Hepatocyte (in vitro differentiated cells): ENCODE results near the gene CIAO3. TPM values are rescaled to one million over a fixed set of nuclear protein-coding genes. Genes with fewer than 3 reads are reported as not detected.

Experiments used
- DNase-seq: peaks from one replicate; pipeline ENCODE4 v3.0.0-alpha.2; 2016; ENCODE audit warnings: low spot score
- H2AFZ ChIP-seq: fragments of 200-600 bp; sonication (generic); 2 replicates; pipeline ENCODE4 v1.6.0; 2016; ENCODE audit warnings: antibody characterized with exemption, mild to moderate bottlenecking
- H3K27ac ChIP-seq: fragments of 200-600 bp; sonication (generic); 2 replicates; pipeline ENCODE4 v1.5.1; 2016; ENCODE audit warnings: mild to moderate bottlenecking
- H3K27me3 ChIP-seq: fragments of 200-600 bp; sonication (generic); 2 replicates; pipeline ENCODE4 v1.6.1; 2016
- H3K36me3 ChIP-seq: fragments of 200-600 bp; sonication (generic); replicated peaks from 2 replicates; pipeline ENCODE4 v1.5.1; 2016; ENCODE audit warnings: low read depth; ENCODE audit not compliant: insufficient read depth
- H3K4me1 ChIP-seq: fragments of 200-600 bp; sonication (generic); 2 replicates; pipeline ENCODE4 v1.5.1; 2016; ENCODE audit warnings: mild to moderate bottlenecking, moderate library complexity; ENCODE audit not compliant: insufficient read depth
- H3K4me2 ChIP-seq: fragments of 200-600 bp; sonication (generic); 2 replicates; pipeline ENCODE4 v1.6.0; 2016
- H3K4me3 ChIP-seq: fragments of 200-600 bp; sonication (generic); 2 replicates; pipeline ENCODE4 v1.5.1; 2016; ENCODE audit warnings: mild to moderate bottlenecking
- H3K79me2 ChIP-seq: fragments of 200-600 bp; sonication (generic); 2 replicates; pipeline ENCODE4 v1.6.0; 2017; ENCODE audit warnings: mild to moderate bottlenecking
- H3K9me2 ChIP-seq: fragments of 200-600 bp; sonication (generic); replicated peaks from 2 replicates; pipeline ENCODE4 v1.6.0; 2017; ENCODE audit warnings: mild to moderate bottlenecking; ENCODE audit not compliant: insufficient read depth
- H3K9me3 ChIP-seq: fragments of 200-600 bp; sonication (generic); 2 replicates; pipeline ENCODE4 v1.5.1; 2016; ENCODE audit warnings: low read depth, mild to moderate bottlenecking
- H4K20me1 ChIP-seq: fragments of 200-600 bp; sonication (generic); 2 replicates; pipeline ENCODE4 v1.6.0; 2016; ENCODE audit warnings: mild to moderate bottlenecking; ENCODE audit not compliant: insufficient read depth, poor library complexity, severe bottlenecking
- CTCF ChIP-seq: fragments of 200-600 bp; sonication (generic); IDR thresholded peaks from 2 replicates; pipeline ENCODE4 v1.5.1; 2016; ENCODE audit warnings: antibody characterized with exemption, mild to moderate bottlenecking; ENCODE audit not compliant: poor library complexity
- EZH2 ChIP-seq: fragments of 200-600 bp; sonication (generic); IDR thresholded peaks from 2 replicates; pipeline ENCODE4 v1.6.1; 2016; ENCODE audit warnings: antibody characterized with exemption, mild to moderate bottlenecking, borderline replicate concordance
- EZH2phosphoT487 ChIP-seq: fragments of 200-600 bp; sonication (generic); IDR thresholded peaks from one replicate; pipeline ENCODE4 v1.6.1; 2018; ENCODE audit warnings: antibody characterized with exemption, mild to moderate bottlenecking, low read depth, moderate library complexity; ENCODE audit not compliant: unreplicated experiment, severe bottlenecking
- WGBS: methylation state at CpG from one replicate; pipeline ENCODE4 v1.1.6; 2016; ENCODE audit warnings: low lambda C conversion rate; ENCODE audit errors: missing lambda C conversion rate; 5-methylcytosine and 5-hydroxymethylcytosine counted together
- polyA plus RNA-seq: library from polyadenylated mRNA; unstranded; fragments of >200 nt; fragmentation: Nextera tagmentation; extraction: Ambion mirVana; gene quantifications from 2 replicates; pipeline ENCODE4 v1.2.1, GENCODE V29; 2016
- total RNA-seq: library from RNA; depleted of rRNA; stranded (reverse); fragments of >200 nt; gene quantifications from 2 replicates; pipeline ENCODE4 v1.2.3, GENCODE V29; 2014

CIAO3 gene
- total and polyA plus RNA-seq, 2 experiments from 2014 or later = 39.0 to 42.8 TPM

- Histone ChIP-seq H3K36me3 (no peaks in the 10 kb centered on the region), H4K20me1 (no peaks in the 10 kb centered on the region), H2AFZ (no peak overlapping the region), H3K4me3 (no peak overlapping the region), H3K4me1 (no peaks in the 10 kb centered on the region), H3K27me3 (peaks cover 90% of the 10 kb centered on the region), H3K4me2 (no peak overlapping the region), H3K9me2 (no peaks in the 10 kb centered on the region), H3K79me2 (no peaks in the 10 kb centered on the region), H3K9me3 (no peaks in the 10 kb centered on the region), H3K27ac (no peak overlapping the region)
- TF ChIP-seq CTCF = no peak
- no peak for TF ChIP-seq EZH2phosphoT487
- TF ChIP-seq EZH2 = no peak
- 85% methylated on average over 12 of the region's 12 CpGs for WGBS
- no peak for DNase-seq
These were observed 37.4 kb downstream of the CIAO3 start for GRCh38 chr16:703406-703805.

GRCh38 chr16:702341-702740 lies 38.5 kb downstream of the CIAO3 start:
- Histone ChIP-seq H3K4me3 (no peak overlapping the region), H3K27me3 (peaks cover 84% of the 10 kb centered on the region), H3K4me2 (no peak overlapping the region), H3K9me2 (no peaks in the 10 kb centered on the region), H4K20me1 (no peaks in the 10 kb centered on the region), H3K9me3 (no peaks in the 10 kb centered on the region), H2AFZ (no peak overlapping the region), H3K79me2 (no peaks in the 10 kb centered on the region), H3K36me3 (no peaks in the 10 kb centered on the region), H3K4me1 (no peaks in the 10 kb centered on the region), H3K27ac (no peak overlapping the region)
- 87% methylated on average over 19 of the region's 19 CpGs for WGBS
- DNase-seq = no peak
- TF ChIP-seq EZH2phosphoT487 (no peak), CTCF (no peak), EZH2 (no peak)

GRCh38 chr16:700684-701584 lies 39.9 kb downstream of the CIAO3 start:
- DNase-seq = peak; percentile 75
- Histone ChIP-seq H3K9me2 (no peaks in the 10 kb centered on the region), H3K79me2 (no peaks in the 10 kb centered on the region)

GRCh38 chr16:698911-699671 lies 41.7 kb downstream of the CIAO3 start:
- no peak for DNase-seq
- Histone ChIP-seq H3K79me2 (no peaks in the 10 kb centered on the region), H2AFZ (no peak overlapping the region), H3K9me3 (no peaks in the 10 kb centered on the region), H3K4me3 (no peak overlapping the region), H3K9me2 (no peaks in the 10 kb centered on the region), H3K4me1 (peaks cover 4% of the 10 kb centered on the region), H4K20me1 (no peaks in the 10 kb centered on the region), H3K36me3 (no peaks in the 10 kb centered on the region), H3K4me2 (no peak overlapping the region), H3K27me3 (peaks cover 84% of the 10 kb centered on the region), H3K27ac (no peak overlapping the region)
- no peak for TF ChIP-seq EZH2
- TF ChIP-seq EZH2phosphoT487 = no peak
- TF ChIP-seq CTCF = no peak
- 79% methylated on average over 18 of the region's 19 CpGs for WGBS

More at GRCh38 chr16:700684-701584, 39.9 kb downstream of the CIAO3 start:
- Histone ChIP-seq H3K4me1 (no peaks in the 10 kb centered on the region), H3K27ac (no peak overlapping the region), H3K36me3 (no peaks in the 10 kb centered on the region), H3K4me2 (peak overlapping the region; percentile 67), H2AFZ (no peak overlapping the region), H3K4me3 (no peak overlapping the region), H4K20me1 (no peaks in the 10 kb centered on the region), H3K9me3 (no peaks in the 10 kb centered on the region), H3K27me3 (peaks cover 79% of the 10 kb centered on the region)
- TF ChIP-seq EZH2 (peak; percentile 74), EZH2phosphoT487 (no peak)
- WGBS = 18% methylated on average over 50 of the region's 76 CpGs
